ENCODE measurements around the gene PDE7B.

Gene PDE7B

GRCh38 chr6:136153707-136154375, 302.3 kb downstream of the PDE7B start:
- no peak for DNase-seq (ENCODE audit: low read depth in 1 of 2, low spot score in 1 of 2)
- Histone ChIP-seq H3K4me3 (replicated peaks; ENCODE audit: insufficient read depth, low read length) (no peak overlapping the region), H3K27me3 (ENCODE audit: insufficient read depth, poor library complexity, severe bottlenecking) (no peaks in the 10 kb centered on the region), H3K27ac (replicated peaks) (no peak overlapping the region)
- TF ChIP-seq POLR2AphosphoS5 (IDR thresholded peaks at IDR 0.05; ENCODE audit: low read depth) (no peak), CTCF (IDR thresholded peaks at IDR 0.05; ENCODE audit: insufficient read depth, low read length) (no peak), SPI1 (IDR thresholded peaks at IDR 0.05; ENCODE audit: borderline replicate concordance, low read depth) (no peak), GABPA (IDR thresholded peaks at IDR 0.05; ENCODE audit: low read depth) (no peak)
- TF ChIP-seq, protein P1, sequence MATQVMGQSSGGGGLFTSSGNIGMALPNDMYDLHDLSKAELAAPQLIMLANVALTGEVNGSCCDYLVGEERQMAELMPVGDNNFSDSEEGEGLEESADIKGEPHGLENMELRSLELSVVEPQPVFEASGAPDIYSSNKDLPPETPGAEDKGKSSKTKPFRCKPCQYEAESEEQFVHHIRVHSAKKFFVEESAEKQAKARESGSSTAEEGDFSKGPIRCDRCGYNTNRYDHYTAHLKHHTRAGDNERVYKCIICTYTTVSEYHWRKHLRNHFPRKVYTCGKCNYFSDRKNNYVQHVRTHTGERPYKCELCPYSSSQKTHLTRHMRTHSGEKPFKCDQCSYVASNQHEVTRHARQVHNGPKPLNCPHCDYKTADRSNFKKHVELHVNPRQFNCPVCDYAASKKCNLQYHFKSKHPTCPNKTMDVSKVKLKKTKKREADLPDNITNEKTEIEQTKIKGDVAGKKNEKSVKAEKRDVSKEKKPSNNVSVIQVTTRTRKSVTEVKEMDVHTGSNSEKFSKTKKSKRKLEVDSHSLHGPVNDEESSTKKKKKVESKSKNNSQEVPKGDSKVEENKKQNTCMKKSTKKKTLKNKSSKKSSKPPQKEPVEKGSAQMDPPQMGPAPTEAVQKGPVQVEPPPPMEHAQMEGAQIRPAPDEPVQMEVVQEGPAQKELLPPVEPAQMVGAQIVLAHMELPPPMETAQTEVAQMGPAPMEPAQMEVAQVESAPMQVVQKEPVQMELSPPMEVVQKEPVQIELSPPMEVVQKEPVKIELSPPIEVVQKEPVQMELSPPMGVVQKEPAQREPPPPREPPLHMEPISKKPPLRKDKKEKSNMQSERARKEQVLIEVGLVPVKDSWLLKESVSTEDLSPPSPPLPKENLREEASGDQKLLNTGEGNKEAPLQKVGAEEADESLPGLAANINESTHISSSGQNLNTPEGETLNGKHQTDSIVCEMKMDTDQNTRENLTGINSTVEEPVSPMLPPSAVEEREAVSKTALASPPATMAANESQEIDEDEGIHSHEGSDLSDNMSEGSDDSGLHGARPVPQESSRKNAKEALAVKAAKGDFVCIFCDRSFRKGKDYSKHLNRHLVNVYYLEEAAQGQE (IDR thresholded peaks at IDR 0.05; ENCODE audit: insufficient replicate concordance, low read depth): no peak

- TF ChIP-seq SPI1 (IDR thresholded peaks at IDR 0.05; ENCODE audit: borderline replicate concordance, low read depth): no peak
- no peak for TF ChIP-seq GABPA (IDR thresholded peaks at IDR 0.05; ENCODE audit: low read depth)
- TF ChIP-seq, protein P1 (IDR thresholded peaks at IDR 0.05; ENCODE audit: insufficient replicate concordance, low read depth): no peak
- no peak for TF ChIP-seq POLR2AphosphoS5 (IDR thresholded peaks at IDR 0.05; ENCODE audit: low read depth)
- TF ChIP-seq CTCF (IDR thresholded peaks at IDR 0.05; ENCODE audit: insufficient read depth, low read length): no peak
- Histone ChIP-seq H3K27me3 (ENCODE audit: insufficient read depth, poor library complexity, severe bottlenecking) (no peaks in the 10 kb centered on the region), H3K4me3 (replicated peaks; ENCODE audit: insufficient read depth, low read length) (no peak overlapping the region), H3K27ac (replicated peaks) (no peak overlapping the region)
- DNase-seq (ENCODE audit: low read depth in 1 of 2, low spot score in 1 of 2): no peak
Observed at GRCh38 chr6:136155191-136155590, 303.7 kb downstream of the PDE7B start.

- no peak for TF ChIP-seq GABPA (IDR thresholded peaks at IDR 0.05; ENCODE audit: low read depth)
- no peak for TF ChIP-seq POLR2AphosphoS5 (IDR thresholded peaks at IDR 0.05; ENCODE audit: low read depth)
- TF ChIP-seq, protein P1 (IDR thresholded peaks at IDR 0.05; ENCODE audit: insufficient replicate concordance, low read depth): no peak
- no peak for TF ChIP-seq SPI1 (IDR thresholded peaks at IDR 0.05; ENCODE audit: borderline replicate concordance, low read depth)
- no peak for TF ChIP-seq CTCF (IDR thresholded peaks at IDR 0.05; ENCODE audit: insufficient read depth, low read length)
- no peak for DNase-seq (ENCODE audit: low read depth in 1 of 2, low spot score in 1 of 2)
- Histone ChIP-seq H3K4me3 (replicated peaks; ENCODE audit: insufficient read depth, low read length) (no peak overlapping the region), H3K27me3 (ENCODE audit: insufficient read depth, poor library complexity, severe bottlenecking) (no peaks in the 10 kb centered on the region), H3K27ac (replicated peaks) (no peak overlapping the region)
Observed at GRCh38 chr6:136157743-136158142, 306.2 kb downstream of the PDE7B start.
